Activated CD4-positive, CD25-positive, alpha-beta regulatory T cell treated with anti-CD3 and anti-CD28 coated beads, Interleukin-2, amount 50 U/mL, for 16 hours (primary cell): Measurements from ENCODE around the gene RASSF10.
"Not testable (repeated sequence)": the region's sequence is repeated elsewhere in the genome, so short reads cannot be mapped to it uniquely, and the experiment has no call there.

Source experiments
- DNase-seq: peaks from one replicate; pipeline ENCODE4 v3.0.0-alpha.2; 2020; ENCODE audit warnings: low read depth, low spot score

Gene RASSF10

DNA sequence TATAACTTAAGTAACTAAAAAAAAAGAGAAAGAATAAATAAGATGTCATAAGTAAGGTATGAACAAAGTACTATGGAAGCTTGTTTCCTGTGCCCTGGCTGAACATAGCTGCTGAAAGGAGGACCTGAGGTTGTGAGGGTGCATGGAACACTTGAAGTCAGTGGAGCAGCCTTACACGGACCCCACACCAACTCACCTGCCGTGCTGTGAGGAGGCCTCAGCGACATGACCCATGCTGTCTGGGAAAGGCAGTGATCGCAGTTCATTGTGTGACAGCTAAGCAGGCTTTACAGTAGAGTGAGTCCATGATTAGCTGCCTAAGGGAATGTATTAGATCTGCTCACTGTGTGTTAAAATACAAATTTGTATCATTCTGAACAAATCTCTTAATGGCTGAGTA lies 17.6 kb downstream of the RASSF10 start:
- DNase-seq = no peak

DNA sequence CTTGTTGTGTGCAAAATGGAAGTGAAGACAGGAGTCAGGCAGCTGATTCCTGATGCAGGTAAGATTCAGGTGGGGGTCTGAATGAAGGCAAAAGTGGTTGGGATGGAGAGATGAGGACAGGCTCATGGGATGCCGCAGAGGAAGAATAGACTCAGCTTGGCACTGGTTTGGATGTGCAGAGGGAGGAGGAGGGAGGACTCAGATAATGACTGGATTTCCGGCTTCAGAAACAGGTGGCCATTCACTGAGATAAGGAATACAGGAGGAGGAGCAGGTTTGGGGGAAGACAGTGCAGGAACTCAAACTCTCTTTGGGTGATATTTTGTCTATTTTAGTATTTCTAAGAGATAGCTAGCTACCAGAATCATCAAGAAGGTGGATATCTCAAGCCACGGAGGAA lies 19.2 kb downstream of the RASSF10 start:
- DNase-seq = no peak

DNA sequence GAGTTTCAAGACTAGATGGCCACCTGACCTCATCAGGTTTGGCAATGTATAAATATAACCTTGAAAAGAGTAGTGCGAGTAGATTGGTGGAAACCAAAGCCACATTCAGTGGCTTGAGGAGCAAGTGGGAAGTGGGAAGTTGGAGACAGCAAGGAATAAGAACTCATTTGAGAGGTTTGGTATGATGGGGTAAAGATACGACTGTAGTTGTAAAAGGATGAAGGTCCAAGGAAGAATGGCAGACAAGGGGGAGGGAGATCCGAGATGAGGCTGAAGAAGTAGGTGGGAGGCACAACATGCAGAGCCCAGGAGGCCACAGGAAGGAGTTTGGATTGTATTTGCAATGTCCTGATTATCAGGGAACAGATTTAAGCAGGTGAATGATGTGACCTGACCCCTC lies 20.8 kb downstream of the RASSF10 start:
- DNase-seq = no peak

DNA sequence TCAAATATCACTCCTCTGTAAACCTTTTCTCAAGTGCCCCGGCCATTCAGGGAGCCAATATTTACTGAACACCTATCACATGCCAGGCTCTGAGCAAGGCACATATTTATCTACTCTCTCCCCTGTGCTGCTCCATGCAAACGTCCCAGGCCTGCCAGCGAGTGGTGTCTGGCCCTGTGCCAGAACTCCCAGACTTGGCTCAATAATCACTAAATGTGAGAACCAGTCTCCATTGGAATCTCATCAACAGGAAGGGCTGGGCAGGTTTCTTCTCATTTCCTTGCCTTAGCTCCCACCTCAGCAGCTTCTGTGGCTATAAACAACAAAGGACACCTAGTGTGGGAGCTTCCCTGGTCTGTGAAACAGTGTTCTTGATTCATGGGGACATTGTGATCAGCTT lies 21.7 kb downstream of the RASSF10 start:
- DNase-seq = no peak

DNA sequence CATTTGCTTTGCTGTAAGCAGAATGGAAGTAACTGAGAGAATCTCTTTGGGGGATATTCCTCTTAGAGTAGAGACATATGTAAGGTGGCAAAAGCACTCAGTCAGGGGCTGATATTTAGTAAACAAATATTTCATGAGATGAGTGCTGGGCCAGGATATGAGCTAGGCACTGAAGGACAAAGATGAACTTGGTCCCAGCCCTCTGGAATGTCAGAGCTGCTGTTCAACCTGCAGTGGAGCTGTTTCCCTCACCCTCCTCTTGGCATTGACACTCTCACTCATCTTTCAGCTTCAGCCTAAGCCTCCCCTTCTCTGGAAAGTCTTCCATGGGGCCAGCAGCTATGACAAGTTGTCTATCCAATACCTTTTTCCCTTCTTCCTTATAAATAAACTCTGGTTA lies 22.2 kb downstream of the RASSF10 start:
- no peak for DNase-seq

DNA sequence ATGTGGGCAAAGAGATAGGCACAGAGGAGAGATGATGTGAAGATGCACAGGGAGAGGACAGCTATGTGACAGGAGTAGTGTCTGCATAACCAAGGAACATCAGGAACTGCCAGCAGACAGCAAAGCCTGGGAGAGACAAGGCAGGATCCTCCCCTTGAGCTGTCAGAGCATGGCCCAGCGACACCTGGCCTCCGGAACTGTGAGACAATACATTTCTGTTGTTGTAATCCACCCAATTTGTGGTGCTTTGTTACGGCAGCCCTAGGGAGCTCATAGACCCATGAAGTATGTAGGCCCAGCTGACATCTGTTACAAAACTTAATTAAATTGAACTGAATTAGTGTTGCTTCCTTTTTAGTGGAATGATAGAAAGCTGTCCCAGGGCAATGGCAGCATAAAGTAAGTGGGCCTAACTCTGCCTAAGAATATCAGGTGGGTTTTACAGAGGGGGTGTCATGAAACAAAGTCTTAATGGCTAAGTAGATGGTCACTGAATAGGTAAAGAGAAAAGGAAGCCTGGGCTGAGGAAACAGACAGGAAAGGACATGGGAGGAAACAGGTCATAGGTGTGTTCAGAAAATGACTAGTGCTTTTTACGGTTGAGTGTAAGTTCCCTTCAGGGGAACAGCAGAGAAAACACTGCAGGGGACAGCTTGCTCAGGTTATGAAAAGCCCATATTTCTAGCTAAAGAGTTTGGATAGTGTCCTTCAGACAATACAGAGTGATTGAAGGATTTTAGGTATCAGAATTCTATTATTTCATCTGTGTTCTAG lies 24.8 kb downstream of the RASSF10 start:
- no peak for DNase-seq

DNA sequence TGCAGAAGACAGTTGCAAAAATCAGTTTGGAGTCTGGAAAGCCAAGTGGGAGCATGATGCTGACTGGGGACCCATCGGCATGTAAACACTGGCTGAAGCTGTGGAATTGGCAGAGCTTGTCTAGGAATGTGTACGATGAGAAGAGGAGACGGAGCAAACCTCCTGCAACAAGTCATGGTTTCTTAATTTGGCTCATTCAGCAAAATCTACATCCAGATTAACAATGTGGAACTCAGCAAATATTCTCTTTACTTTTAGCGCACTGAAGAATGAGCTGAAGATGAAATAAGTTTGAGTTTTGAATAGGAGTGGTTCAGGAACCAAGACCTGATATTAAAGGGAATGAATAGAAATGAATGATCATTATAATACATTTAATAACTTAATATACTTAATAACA lies 26.6 kb downstream of the RASSF10 start:
- no peak for DNase-seq

DNA sequence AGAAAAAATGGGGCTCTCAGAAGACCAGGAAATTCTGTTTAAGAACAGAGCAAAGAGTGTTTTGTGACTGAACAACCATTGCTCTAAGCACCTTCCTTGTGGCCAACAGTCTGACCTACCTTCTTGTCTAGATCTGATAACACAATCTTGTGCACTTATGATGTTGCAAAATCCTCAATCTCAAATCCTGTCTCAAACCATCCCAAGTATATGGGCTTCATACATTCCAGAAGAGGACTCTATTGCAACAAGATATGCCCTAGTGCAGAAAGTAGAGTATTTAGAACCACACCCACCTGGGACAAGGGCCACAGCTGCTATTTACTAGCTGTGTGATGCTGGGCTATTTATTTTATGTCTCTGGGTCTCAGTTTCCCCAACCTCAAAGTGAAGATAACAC lies 27.1 kb downstream of the RASSF10 start:
- no peak for DNase-seq

DNA sequence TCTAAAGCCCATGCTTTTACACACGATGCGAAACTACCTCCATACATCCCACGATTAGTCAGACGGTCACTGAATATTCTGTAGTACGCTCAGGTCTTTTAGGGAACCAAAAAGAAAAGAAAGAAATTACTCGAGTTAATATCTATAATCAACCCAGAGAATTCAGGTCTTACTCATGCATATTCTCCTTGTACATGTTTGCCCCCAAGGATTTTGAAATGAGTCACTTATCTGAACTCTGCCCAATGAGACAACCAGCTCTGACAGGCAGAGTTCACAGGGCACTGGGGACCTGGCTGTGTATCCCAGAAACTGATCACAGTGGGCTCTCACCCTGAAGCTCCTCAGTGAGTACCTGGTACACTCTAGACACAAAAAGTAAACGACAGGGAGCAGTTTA lies 29.2 kb downstream of the RASSF10 start:
- no peak for DNase-seq

DNA sequence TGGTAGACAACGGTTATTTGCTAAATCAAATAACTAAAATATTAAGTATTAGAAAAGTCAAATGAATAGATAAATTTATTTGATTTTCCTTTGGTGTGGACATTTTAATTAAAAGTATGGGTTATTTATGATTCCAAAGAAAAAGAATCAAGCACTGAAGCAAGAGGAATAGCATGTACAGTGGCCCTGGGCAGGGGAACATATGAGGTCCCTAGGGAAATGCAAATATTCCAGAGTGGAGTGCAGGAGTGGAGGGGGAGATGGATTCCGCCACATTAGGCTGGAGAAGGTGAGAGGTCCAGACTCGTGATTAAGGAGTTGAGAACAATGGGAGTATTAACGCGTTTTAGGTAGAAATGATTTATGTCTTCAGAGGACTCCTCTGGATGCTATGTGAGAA lies 30.0 kb downstream of the RASSF10 start:
- DNase-seq = no peak

DNA sequence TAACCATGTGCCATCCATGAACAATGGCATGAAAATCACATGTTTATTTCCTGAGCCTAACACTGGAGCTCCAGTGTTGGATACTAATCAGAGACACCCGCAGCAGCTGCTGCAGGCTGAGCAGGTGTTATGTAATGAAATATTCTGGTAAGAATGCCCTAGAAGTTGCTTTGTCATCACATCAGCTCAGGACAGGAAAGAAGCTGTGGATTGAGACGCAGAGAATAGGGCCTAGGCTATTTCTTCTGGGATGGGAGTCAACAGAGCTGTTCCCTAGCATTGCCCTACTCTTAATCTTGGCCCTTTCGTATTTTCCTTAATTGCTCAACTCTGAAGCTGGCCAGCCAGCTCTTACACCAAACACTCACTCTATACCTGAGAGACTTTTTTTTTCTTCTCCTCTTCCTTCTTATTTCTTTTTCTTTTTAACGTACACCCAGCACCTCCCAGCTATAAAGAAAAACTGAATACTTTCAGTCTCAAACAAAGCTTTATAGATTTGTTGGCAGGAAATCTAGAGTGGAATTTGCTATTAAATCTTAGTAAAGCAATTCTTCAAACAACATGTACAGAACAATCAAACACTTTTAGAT lies 31.9 kb downstream of the RASSF10 start:
- DNase-seq = no peak

DNA sequence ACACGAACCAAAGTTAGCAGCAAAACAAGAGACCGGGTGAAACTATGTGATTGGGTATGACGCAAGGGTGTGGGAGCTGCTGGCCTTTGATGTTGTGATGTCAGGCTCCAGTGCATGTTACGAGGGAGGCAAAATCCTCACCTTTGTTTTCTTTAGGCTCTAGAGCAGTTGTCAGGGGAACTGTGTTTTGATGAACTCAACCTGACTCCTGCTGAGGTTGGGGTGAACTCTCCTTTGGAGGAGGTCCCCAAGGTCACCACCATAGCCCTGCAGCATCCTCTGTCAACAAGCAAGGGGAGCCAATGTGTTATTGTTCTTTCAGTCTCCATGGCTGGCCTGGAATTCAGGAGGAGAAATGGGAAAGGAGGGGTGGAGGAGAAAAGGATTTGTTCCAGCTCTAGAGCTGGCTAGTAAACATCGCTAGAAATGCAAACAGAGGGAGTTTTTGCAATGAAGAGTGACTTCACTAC lies 33.8 kb downstream of the RASSF10 start:
- no peak for DNase-seq

DNA sequence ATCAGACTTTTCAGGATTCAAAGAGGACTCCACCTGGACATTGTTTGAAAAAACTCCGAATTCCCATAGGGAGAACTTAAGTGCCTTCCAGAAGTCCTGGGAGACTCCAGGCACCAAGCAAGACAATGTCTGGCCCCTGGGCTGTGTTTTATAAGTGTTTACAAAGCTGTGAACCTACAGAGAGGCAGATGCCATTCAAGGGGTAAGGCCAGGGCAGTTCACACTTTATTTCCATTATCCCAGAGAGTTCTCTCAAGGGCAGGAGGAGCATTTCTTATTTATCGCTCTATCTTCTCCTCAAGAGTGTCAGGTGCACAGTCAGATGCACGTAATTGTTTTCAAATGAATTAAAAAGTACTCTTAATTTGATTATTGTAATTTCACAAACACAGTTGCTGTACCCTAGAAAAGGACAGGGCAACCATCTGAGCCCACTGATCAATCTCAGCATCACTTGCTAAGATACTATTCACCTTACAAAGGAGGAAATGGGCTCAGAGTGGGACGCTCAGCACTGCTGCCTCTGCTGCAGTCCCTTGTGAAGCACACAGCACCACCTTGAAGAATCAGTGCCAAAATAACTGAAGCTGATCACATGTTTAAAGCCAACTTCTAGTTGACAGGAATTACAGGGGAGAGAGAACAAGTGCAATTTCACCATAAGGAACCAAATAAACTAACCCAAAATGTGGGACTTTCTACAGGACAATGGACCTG lies 35.0 kb downstream of the RASSF10 start:
- no peak for DNase-seq

DNA sequence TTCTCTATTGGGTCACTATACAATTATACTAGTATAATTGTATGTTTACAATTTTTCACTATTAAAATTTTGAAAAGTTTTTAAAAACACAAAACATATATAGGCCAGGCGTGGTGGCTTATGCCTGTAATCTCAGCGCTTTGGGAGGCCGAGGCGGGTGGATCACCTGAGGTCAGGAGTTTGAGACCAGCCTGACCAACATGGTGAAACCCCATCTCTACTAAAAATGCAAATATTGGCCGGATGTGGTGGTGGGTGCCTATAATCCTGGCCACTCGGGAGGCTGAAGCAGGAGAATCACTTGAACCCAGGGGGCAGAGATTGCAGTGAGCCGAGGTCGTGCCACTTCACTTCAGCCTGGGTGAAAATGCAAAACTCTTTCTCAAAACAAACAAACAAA lies 36.0 kb downstream of the RASSF10 start:
- not testable (repeated sequence) for DNase-seq

DNA sequence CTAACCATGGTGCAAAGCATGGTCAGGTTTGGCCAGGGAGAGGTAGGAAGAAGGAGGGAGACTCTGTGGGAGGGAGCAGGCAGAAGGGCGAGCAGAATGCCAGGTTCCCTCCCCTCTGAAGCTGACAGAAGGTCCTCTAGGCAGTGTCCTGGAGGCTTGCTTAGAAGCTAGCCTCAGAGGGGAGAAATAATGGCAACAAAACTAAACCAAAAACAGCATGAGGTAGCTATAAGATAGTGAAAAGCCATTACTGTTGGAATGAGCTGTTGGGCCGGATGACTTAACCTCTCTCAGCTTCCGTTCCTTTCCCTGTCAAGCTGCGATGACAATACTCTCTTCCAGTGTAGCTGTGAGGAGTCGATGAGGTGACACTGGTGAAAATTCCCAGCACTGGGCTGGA lies 36.6 kb downstream of the RASSF10 start:
- DNase-seq = no peak

DNA sequence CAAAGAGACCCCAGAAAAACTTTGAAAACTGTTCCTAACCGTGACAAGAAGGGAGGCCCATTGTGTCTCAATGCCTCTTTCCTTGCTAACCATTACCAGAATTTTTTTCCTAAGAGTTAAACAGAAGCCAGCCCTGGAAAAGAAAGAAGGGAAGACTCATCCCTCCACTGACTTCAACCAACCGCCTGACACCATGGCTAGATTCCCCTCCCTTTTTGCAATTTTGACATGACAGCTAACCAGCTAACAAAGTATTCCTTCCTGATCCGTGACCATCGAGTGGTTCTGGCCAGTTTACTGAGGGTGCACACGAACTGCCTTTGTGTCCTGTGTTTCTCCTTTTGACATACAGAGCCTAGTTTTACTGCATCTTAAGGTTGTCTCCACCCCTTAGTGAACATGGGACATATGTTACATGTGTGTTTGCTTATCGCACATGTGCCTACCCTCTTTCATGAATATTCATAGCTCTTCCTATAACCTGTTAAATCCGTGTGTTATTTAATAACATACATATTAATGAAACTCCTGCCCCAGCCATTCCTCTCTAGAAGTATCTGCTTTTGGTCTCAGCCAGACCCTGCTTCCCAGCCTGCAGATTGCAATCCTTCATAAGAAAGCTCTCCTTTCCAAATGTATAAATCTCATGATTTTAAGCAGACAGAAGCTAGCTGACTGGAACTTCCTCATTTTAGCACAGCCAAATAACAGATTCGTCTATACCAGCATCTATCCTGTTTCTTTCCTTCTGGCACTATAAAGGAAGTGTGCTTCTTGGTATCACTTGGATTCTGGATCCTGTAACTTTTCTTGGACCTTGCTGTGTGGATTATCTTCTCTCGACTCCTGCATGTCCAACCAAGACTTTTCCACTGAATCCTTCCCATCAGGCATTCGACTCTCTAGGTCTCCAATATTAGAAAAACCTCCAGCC lies 37.8 kb downstream of the RASSF10 start:
- DNase-seq = no peak

DNA sequence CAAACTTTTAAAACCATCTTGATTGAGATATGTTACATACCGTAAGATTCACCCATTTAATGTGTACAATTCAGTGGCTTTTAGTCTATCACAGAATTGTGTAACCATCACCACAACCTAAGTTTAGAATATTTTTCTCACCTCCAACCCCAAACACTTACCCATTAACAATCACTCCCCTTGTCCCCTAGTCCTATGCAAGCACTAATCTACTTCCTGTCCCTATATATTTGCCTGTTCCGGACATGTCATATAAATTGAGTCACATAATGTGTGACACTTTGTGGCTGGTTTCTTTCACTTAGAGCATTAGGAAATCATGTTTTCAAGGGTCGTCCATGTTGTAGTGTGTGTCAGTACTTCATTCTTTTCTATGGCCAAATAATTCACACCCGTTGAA lies 38.8 kb downstream of the RASSF10 start:
- DNase-seq = no peak

DNA sequence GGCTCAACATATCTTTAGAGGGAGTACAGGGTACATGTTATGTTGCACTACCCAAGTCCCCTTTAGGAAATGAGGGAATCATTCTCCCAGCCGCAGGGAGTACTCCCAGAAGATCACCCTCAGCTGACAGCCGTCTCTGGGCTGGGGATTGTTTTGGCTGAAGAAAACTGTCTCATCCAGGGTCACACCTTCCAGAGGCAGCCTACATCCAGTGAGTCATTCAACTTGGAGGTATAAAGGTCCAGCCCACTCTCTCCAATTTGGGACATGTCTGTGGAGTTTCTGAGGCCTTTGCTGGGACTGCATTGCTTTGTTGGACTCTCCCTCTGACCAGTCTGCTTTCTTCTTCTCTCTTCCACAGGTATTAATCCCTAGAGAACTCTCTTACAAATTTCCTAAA lies 42.1 kb downstream of the RASSF10 start:
- DNase-seq = no peak

DNA sequence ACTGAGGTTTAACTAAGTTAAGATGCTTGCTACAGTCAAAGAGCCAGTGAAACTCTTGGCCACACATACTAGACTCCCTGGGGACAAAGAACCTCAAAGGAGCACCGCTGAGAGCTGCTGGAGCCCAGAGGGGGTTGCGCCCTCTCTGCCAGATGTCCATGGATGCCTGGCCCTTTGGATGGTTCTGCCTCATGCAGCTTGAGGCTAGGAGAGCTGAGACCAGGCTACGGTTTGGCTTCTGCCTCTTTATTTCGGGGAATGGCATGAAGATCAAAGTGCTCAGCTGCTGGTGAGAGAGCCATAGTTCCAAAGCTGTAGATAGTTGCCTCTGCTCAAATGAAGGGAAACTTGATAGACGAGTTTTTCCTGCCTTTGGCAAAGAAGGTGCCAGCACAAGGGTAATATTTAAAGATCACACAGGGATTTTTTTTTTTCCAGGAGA lies 43.0 kb downstream of the RASSF10 start:
- no peak for DNase-seq

DNA sequence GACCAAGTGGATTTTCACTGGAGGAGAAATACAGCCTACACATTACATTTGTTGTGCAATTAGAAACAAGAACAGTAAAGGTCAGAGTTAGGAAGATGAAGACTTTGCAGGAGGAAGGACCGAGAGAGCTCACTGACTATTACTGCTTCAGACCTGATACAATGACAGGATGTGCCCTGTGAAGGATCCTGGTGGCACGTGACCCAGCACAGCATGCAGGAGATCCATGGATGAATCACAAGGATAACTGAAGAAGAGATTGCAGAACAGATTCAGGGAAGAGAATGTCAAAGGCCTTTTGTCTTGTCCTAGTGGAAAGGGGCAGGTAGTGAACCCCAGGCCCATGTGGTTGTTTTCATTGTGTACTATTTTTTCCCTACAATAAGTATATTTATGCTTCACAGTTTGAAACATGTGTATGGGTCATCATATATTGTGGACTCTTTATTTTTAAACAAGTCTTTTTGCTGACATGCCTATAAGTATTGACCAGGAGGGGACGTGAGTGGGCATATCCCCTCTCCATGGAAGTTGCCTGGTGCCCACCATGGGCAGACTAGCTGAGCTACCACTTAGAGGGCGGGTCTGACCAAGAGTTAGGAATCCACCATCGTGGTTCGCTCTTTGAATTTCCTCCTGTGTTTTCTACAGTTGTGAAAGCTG lies 44.3 kb downstream of the RASSF10 start:
- no peak for DNase-seq

DNA sequence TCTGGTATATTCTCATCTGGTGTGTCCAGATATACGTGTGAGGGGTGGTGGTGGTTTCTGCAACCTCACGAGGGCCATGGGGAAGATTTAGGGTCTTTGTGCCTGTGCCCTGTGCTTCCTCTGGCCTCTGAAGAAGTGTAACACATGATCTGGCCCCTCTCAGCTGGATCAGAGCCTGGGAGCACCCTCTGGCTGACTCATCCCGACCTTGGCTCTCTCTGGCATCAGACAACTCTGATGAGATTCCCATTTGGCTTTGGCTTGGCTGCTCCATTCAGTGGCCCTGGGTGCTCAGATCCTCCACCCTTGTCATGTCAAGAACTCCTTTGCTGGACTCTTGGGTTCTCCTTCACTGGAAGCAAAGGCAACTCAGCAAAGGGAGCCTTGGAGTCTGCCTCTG lies 45.2 kb downstream of the RASSF10 start:
- DNase-seq = no peak
